ENCODE measurements around the gene PABPN1. TPM values are rescaled to one million over a fixed set of nuclear protein-coding genes. Genes with fewer than 3 reads are reported as not detected.
A peak's percentile ranks its signal among the peaks of the same experiment; 100 is the strongest.

PABPN1 gene
- total and polyA plus RNA-seq, 2 of the 13 experiments (the other 11 are each of a cell fraction or from before 2014, with no cell fraction given) = 233 to 524 TPM

GRCh38 chr14:23319746-23320583 lies 1.3 kb upstream of the PABPN1 start (continued):
- no peak for TF ChIP-seq ZNF460 (CRISPR knock-in tag; IDR thresholded peaks at IDR 0.05; ENCODE audit: borderline replicate concordance)
- no peak for TF ChIP-seq ZNF296 (CRISPR knock-in tag; conservative IDR thresholded peaks at IDR 0.05)
- no peak for TF ChIP-seq ZBTB7B (CRISPR knock-in tag; IDR thresholded peaks at IDR 0.05)
- TF ChIP-seq ZEB1 (IDR thresholded peaks at IDR 0.05; ENCODE audit: insufficient replicate concordance, low read depth) = no peak
- no peak for TF ChIP-seq ZNF619 (CRISPR knock-in tag; IDR thresholded peaks at IDR 0.05)
- TF ChIP-seq ZNF549 (CRISPR knock-in tag; IDR thresholded peaks at IDR 0.05) = 0 out of 2 replicates have a peak, but pooled peaks have one; percentile 25
- no peak for TF ChIP-seq ATRX (CRISPR knock-in tag; IDR thresholded peaks at IDR 0.05; ENCODE audit: borderline replicate concordance)
- 0 out of 2 replicates have a peak, but pooled peaks have one; percentile 32 for TF ChIP-seq POGK (CRISPR knock-in tag; conservative IDR thresholded peaks at IDR 0.05)
- no peak for TF ChIP-seq XRCC5 (optimal IDR thresholded peaks at IDR 0.05; ENCODE audit: low read length)
- no peak for TF ChIP-seq FOXA1 (IDR thresholded peaks at IDR 0.05)
- TF ChIP-seq FOXA1 (CRISPR knock-in tag; IDR thresholded peaks at IDR 0.05) = no peak
- 0 out of 2 replicates have a peak, but pooled peaks have one; percentile 89 for TF ChIP-seq ZNF138 (CRISPR knock-in tag; IDR thresholded peaks at IDR 0.05; ENCODE audit: low read depth)
- no peak for TF ChIP-seq U2AF2 (IDR thresholded peaks at IDR 0.05; ENCODE audit: low read depth, low read length)
- no peak for TF ChIP-seq CERS6 (CRISPR knock-in tag; IDR thresholded peaks at IDR 0.05)
- no peak for TF ChIP-seq ZNF503 (CRISPR knock-in tag; IDR thresholded peaks at IDR 0.05)
- no peak for TF ChIP-seq NR2F2 (IDR thresholded peaks at IDR 0.05; ENCODE audit: borderline replicate concordance, low read depth)
- no peak for TF ChIP-seq KDM6A (CRISPR knock-in tag; IDR thresholded peaks at IDR 0.05; ENCODE audit: low read depth)
- no peak for TF ChIP-seq ZBTB21 (CRISPR knock-in tag; IDR thresholded peaks at IDR 0.05)
- TF ChIP-seq RBAK (CRISPR knock-in tag; IDR thresholded peaks at IDR 0.05) = no peak
- TF ChIP-seq SAP130 (CRISPR knock-in tag; IDR thresholded peaks at IDR 0.05; ENCODE audit: low read depth) = no peak
- TF ChIP-seq FOXK2 (IDR thresholded peaks at IDR 0.05) = no peak
- no peak for TF ChIP-seq ZMAT3 (CRISPR knock-in tag; conservative IDR thresholded peaks at IDR 0.05)
- TF ChIP-seq ZNF784 (CRISPR knock-in tag; IDR thresholded peaks at IDR 0.05; ENCODE audit: borderline replicate concordance) = no peak
- TF ChIP-seq RNF219 (CRISPR knock-in tag; IDR thresholded peaks at IDR 0.05) = no peak
